T-helper 2 cell (primary cell): ENCODE measurements around the gene BFSP1.
A peak's percentile ranks its signal among the peaks of the same experiment; 100 is the strongest.

Experiments used
- DNase-seq, 5 experiments: peaks; one replicate each; pipeline versions ENCODE4 v3.0.0 to v3.0.0-alpha.2; 2012 to 2022

Gene BFSP1

GRCh38 chr20:17556837-17557674 lies 25.9 kb upstream of the BFSP1 start:
- DNase-seq = no peak

GRCh38 chr20:17555106-17555505 lies 23.9 kb upstream of the BFSP1 start:
- no peak for DNase-seq

GRCh38 chr20:17549131-17549530 lies 18.0 kb upstream of the BFSP1 start:
- no peak for DNase-seq

- DNase-seq = no peak
Observed at GRCh38 chr20:17545127-17545526, 13.9 kb upstream of the BFSP1 start.

- DNase-seq = no peak
Observed at GRCh38 chr20:17543531-17544131, 12.5 kb upstream of the BFSP1 start.

- DNase-seq = no peak
Observed at GRCh38 chr20:17542993-17543412, 11.8 kb upstream of the BFSP1 start.

- no peak for DNase-seq
Observed at GRCh38 chr20:17542481-17542880, 11.3 kb upstream of the BFSP1 start.

- DNase-seq = no peak
Observed at GRCh38 chr20:17541996-17542395, 10.8 kb upstream of the BFSP1 start.

- no peak for DNase-seq
Observed at GRCh38 chr20:17541596-17541995, 10.4 kb upstream of the BFSP1 start.

GRCh38 chr20:17538517-17539170 lies 7.5 kb upstream of the BFSP1 start:
- peak in 1 of 5 experiments; percentile 76 for DNase-seq

GRCh38 chr20:17537959-17538358 lies 6.8 kb upstream of the BFSP1 start:
- DNase-seq = no peak

- DNase-seq = peak; percentile 14 to 75 (median 39)
Observed at GRCh38 chr20:17536944-17537444, 5.8 kb upstream of the BFSP1 start.

- DNase-seq = no peak
Observed at GRCh38 chr20:17534077-17534476, 2.9 kb upstream of the BFSP1 start.

- peak in 1 of 5 experiments; percentile 64 for DNase-seq
Observed at GRCh38 chr20:17533396-17533795, 2.2 kb upstream of the BFSP1 start.

GRCh38 chr20:17531665-17532025 lies 466 bp upstream of the BFSP1 start:
- DNase-seq = no peak

- DNase-seq = no peak
Observed at GRCh38 chr20:17530153-17530552, 1.0 kb downstream of the BFSP1 start.

GRCh38 chr20:17529586-17529985 lies 1.6 kb downstream of the BFSP1 start:
- DNase-seq = no peak

GRCh38 chr20:17525650-17526049 lies 5.5 kb downstream of the BFSP1 start:
- peak in 1 of 5 experiments; percentile 54 for DNase-seq

GRCh38 chr20:17525132-17525531 lies 6.0 kb downstream of the BFSP1 start:
- no peak for DNase-seq

- DNase-seq = no peak
Observed at GRCh38 chr20:17524560-17524959, 6.6 kb downstream of the BFSP1 start.

- no peak for DNase-seq
Observed at GRCh38 chr20:17523326-17523725, 7.9 kb downstream of the BFSP1 start.

GRCh38 chr20:17522528-17522927 lies 8.7 kb downstream of the BFSP1 start:
- no peak for DNase-seq

- DNase-seq = no peak
Observed at GRCh38 chr20:17520583-17520982, 10.6 kb downstream of the BFSP1 start.
